GM19351 (cell line): ENCODE measurements around the gene INTS11.

ENCODE experiments used
- ATAC-seq: cut with Tn5 transposase; IDR thresholded peaks from one replicate; pipeline ENCODE4 v1.9.1; 2021; ENCODE audit warnings: mild to moderate bottlenecking, moderate library complexity; ENCODE audit not compliant: unreplicated experiment

Gene INTS11

DNA sequence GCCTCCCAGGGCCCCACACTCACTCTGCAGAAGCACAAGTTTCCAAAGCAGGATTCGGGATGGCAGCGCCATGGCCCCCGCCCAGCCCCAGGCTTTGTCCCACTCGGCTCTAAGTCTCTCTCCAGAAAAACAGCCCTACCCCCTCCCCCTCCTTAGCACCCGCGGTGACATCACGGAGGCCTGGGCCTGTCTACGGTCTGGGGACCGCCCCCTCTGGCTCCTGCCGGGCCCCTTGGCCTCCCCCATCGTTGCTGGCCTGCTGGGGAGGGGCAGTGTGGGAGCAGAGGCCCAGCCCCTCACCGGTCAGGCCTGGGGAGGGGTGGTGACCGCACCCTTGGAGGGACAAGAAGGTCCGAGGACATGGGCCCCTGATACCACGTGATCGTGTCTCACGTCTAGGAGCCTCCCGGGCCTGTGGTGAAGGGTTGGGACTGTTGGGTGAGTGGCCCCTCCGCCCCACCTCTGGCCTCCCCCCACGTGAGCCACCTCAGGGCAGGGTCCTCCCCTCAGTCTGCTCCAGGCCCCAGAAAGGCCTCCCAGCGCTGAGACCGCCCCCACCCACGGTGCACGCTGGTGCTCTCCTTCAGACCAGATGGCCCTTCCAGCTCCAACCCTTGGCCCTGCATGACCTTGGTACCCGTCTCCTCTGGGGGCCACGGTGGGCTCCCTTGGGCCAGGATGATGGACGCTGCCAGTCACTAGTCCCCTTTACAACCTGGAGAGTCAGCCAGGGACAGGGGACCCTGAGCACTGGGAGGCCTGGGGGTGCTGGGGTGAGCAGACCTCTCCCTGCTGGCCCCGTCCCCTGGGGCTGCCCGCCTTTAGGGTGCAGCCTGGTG is 34.2 kb upstream of the INTS11 start, which contains the start of gene MXRA8:
Gene MXRA8, minus strand, starts transcription at position 123 of the 839 bp plus-strand sequence. Its CDS starts 51 bp downstream, at position 72.
- ATAC-seq = no peak

GRCh38 chr1:1357871-1358432 is 33.5 kb upstream of the INTS11 start:
- ATAC-seq = no peak

DNA sequence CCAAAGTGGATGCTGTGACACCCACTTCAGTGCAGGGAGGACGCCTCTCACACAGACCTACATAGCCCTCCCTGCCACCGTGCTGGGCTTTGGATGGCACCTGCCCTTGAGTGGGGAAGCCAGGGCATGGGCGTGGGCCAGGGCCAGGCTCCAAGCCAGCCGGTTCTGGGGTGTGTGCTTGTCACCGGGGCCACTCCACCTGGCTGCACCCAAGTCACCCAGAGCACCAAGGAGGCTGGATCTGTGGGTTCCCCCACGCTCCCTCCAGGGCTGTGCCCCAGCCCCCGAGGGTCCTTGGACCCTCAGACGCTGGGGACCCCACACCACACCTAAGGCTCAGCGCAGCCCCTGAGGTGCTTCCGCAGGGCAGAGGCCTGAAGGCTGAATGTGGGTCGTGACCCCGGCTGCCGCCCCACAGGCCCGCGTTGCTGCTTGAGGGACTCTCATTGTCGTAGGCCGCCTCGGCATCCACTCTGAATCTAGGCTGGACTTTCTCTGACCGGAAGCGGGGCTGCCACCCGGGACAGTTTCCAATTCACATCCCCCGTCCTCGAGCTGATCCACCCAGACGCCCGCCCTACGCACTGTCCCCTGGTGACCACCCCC is 32.4 kb upstream of the INTS11 start:
- ATAC-seq = no peak

- no peak for ATAC-seq
Measured at GRCh38 chr1:1356166-1356795, 31.8 kb upstream of the INTS11 start.

GRCh38 chr1:1355416-1355815 is 31.0 kb upstream of the INTS11 start:
- no peak for ATAC-seq

- no peak for ATAC-seq
Measured at GRCh38 chr1:1354271-1355247, 30.1 kb upstream of the INTS11 start.

- no peak for ATAC-seq
Measured at GRCh38 chr1:1353389-1354151, 29.1 kb upstream of the INTS11 start.

GRCh38 chr1:1352786-1353388 is 28.4 kb upstream of the INTS11 start:
- no peak for ATAC-seq

GRCh38 chr1:1351511-1352427 is 27.3 kb upstream of the INTS11 start:
- ATAC-seq = no peak

- ATAC-seq = peak; percentile 65
Measured at GRCh38 chr1:1349256-1350012, 25.0 kb upstream of the INTS11 start, which contains the start of gene DVL1. Gene DVL1 (minus strand): TSS chr1:1349418. CDS start chr1:1349065, 353 bp downstream.

- ATAC-seq = peak; percentile 24
Measured at GRCh38 chr1:1348420-1349255, 24.2 kb upstream of the INTS11 start.

- ATAC-seq = no peak
Measured at GRCh38 chr1:1347663-1348419, 23.4 kb upstream of the INTS11 start.

GRCh38 chr1:1347026-1347595 is 22.7 kb upstream of the INTS11 start:
- ATAC-seq = no peak

DNA sequence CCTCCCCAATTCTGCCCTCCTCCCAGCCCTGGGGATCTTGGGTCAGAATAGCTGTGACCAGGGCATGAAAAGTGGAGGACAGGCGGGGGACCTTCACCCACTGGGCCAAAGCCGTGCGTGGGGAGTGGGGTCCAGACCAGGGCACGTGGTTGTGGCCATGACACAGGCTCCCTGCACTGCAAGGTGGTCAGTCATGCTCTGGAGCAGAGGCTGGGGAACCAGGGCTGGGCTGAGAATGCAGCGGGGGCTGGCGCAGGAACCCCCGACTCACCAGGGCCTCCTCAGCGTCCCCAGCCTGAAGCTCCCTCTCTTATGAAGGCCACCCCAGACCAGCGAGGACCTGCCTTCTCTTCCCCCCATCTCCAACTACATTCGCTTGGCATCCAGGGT is 22.0 kb upstream of the INTS11 start:
- ATAC-seq = no peak

GRCh38 chr1:1345860-1346500 is 21.5 kb upstream of the INTS11 start:
- no peak for ATAC-seq
